ENCODE data around the gene FAM222A. TPM values are rescaled to one million over a fixed set of nuclear protein-coding genes. Genes with fewer than 3 reads are reported as not detected.
A peak's percentile ranks its signal among the peaks of the same experiment; 100 is the strongest.

FAM222A gene
- total RNA-seq, 1 experiment from 2014 or later = 2.8 TPM

DNA sequence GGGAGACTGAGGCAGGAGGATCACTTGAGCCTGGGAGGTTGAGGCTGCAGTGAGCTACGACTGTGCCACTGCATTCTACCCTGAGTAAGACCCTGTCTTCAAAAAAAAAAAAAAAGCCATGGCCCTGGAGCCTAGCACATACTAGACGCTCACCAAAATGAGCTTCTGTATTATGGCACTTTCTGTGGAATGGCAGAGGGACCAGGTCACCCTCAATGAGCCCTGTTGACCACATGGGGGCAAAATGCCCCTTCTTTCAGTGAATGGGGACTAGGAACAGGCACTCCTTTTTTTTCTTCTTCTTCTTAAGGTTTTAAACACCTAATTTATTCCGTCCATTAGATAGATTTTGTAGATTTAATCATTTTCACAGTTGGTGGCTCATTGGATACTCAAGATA lies 50.5 kb downstream of the FAM222A start:
- no peaks in the 10 kb centered on the region for H3K79me1 ChIP-seq (ENCODE audit: insufficient read depth, low read depth, low read length, poor library complexity, severe bottlenecking)
- Mint-ChIP-seq H3K9me3 (no peaks in the 10 kb centered on the region), H3K27me3 (ENCODE audit: low read depth) (no peaks in the 10 kb centered on the region; the same call in 1 of the 2 replicates), H3K27ac (no peak overlapping the region), H3K36me3 (ENCODE audit: insufficient read depth in 1 of 3, low read depth in 3 of 3) (no peaks in the 10 kb centered on the region), H3K4me3 (no peak overlapping the region), H3K4me1 (peaks cover 4 to 11% of the 10 kb centered on the region in 2 experiments; a peak in 3 of 4 replicates)
- H3K23ac ChIP-seq (ENCODE audit: insufficient read length, low read depth, low read length) = no peak overlapping the region
- H2AFZ ChIP-seq (ENCODE audit: low read length) = no peak overlapping the region
- no peak overlapping the region for H3K9ac ChIP-seq (ENCODE audit: extremely low read depth, insufficient read length, low read length)
- no peak overlapping the region for H2BK5ac ChIP-seq (ENCODE audit: insufficient read length, low read length)
- DNase-seq = peak; percentile 37
- peak; percentile 59 for TF ChIP-seq CTCF (conservative IDR thresholded peaks at IDR 0.05)
- no peaks in the 10 kb centered on the region for H3K9me3 ChIP-seq (ENCODE audit: control insufficient read depth, low read depth, low read length)
- no peak overlapping the region for H2BK120ac ChIP-seq (ENCODE audit: low read depth, low read length, poor library complexity, severe bottlenecking)
- H3K18ac ChIP-seq (ENCODE audit: insufficient read length, low read depth, low read length) = no peak overlapping the region
- no CpG with 5 or more reads among the region's 3 CpGs for WGBS (ENCODE audit: extremely low coverage, insufficient read length, low lambda C conversion rate)
- no peak overlapping the region for H3K4ac ChIP-seq (ENCODE audit: low read depth, low read length)
- no peak overlapping the region for H4K5ac ChIP-seq (ENCODE audit: insufficient read length, low read depth, low read length)
- H3K79me2 ChIP-seq (ENCODE audit: insufficient read depth, low read length) = no peaks in the 10 kb centered on the region
- no peak overlapping the region for H2BK20ac ChIP-seq (ENCODE audit: low read depth, low read length, poor library complexity, severe bottlenecking)
- no peak overlapping the region for H3K56ac ChIP-seq (ENCODE audit: insufficient read length, low read depth, low read length)
- no peak overlapping the region for H4K8ac ChIP-seq (replicated peaks; ENCODE audit: insufficient read length, low read depth, low read length)
- H3K27ac ChIP-seq (ENCODE audit: insufficient read length, low read depth, low read length) = no peak overlapping the region
- H3K4me1 ChIP-seq (ENCODE audit: insufficient read depth, low read length) = no peaks in the 10 kb centered on the region
- no peaks in the 10 kb centered on the region for H3K27me3 ChIP-seq (ENCODE audit: insufficient read depth, low read length)
- no peak overlapping the region for H3K14ac ChIP-seq (ENCODE audit: insufficient read depth, low read length)
- H3K4me2 ChIP-seq (ENCODE audit: insufficient read depth, insufficient read length, low read length) = no peak overlapping the region
- no peaks in the 10 kb centered on the region for H4K20me1 ChIP-seq (ENCODE audit: control insufficient read depth, insufficient read depth, insufficient read length)
- H2BK15ac ChIP-seq (ENCODE audit: low read depth, low read length) = no peak overlapping the region
- H3T11ph ChIP-seq (ENCODE audit: low read length) = no peak overlapping the region
- H3K23me2 ChIP-seq (ENCODE audit: insufficient read length, low read depth, low read length, poor library complexity, severe bottlenecking) = no peaks in the 10 kb centered on the region
- no peak overlapping the region for H4K91ac ChIP-seq (ENCODE audit: insufficient read length, low read depth, low read length)
- H2BK12ac ChIP-seq (ENCODE audit: insufficient read length, low read depth, low read length) = no peak overlapping the region
- no peak overlapping the region for H2AK5ac ChIP-seq (ENCODE audit: insufficient read length, low read length)

Measured in H9 (cell line).